ENCODE data around the gene RICTOR. TPM values are rescaled to one million over a fixed set of nuclear protein-coding genes. Genes with fewer than 3 reads are reported as not detected.
"Not testable (repeated sequence)": the region's sequence is repeated elsewhere in the genome, so short reads cannot be mapped to it uniquely, and the experiment has no call there.

RICTOR gene
- polyA plus RNA-seq, 5 donors: 17.3 to 37.5 (median 33.9) TPM

DNA sequence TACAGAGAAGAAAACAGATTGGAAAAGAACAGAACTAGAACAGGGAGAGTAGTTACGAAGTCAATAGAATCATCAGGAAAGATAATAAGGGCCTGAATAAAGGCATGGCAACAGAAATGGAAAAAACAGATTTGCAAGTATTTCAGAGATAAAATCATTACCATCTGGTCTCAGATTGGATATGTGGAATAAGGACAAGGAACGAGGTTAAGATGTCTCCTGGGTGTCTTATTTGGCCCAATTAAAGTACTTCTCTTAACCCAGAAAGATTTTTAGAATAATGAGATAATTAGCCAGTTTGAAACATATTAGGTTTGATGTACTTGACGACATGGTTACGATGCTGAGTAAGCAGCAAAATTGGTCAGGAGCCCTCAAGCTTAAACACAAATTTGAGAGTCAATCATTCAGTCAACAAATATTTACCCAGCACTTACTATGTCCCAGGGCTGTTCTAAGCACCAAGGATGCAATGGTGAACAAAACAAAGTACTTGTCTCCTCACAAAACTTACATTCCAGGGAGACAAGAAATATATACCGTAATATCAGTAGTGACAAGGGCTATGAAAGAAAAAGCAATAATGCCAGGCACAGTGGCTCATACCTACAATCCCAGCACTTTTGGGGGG lies 18.3 kb downstream of the RICTOR start:
- DNase-seq: no peak

GRCh38 chr5:39055027-39055767 lies 19.0 kb downstream of the RICTOR start:
- DNase-seq: no peak

DNA sequence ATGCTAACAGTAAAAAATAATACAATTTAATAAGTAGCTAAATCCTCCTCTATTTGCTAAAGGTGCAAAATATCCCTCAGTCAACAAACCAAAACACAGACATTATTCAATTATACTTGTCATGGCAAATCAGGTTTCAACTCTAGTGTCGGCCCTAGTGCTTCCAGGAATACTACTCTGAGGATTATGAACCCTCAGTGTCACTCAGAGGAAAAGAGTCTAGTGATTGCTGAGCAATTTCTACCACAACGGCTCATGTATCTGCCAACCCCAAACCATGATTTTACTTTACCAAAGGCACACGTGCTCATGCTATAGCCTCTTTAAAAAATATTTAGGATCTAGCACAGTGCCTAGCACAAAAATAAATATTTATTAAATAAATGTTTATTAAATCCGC lies 21.0 kb downstream of the RICTOR start:
- no peak for DNase-seq

- DNase-seq: no peak
Measured at GRCh38 chr5:39052141-39052540, 22.1 kb downstream of the RICTOR start.

- DNase-seq: no peak
Measured at GRCh38 chr5:39049315-39049714, 24.9 kb downstream of the RICTOR start.

- no peak for DNase-seq
Measured at GRCh38 chr5:39040875-39041274, 33.3 kb downstream of the RICTOR start.

- not testable (repeated sequence) for DNase-seq
Measured at GRCh38 chr5:39034493-39034892, 39.7 kb downstream of the RICTOR start.

DNA sequence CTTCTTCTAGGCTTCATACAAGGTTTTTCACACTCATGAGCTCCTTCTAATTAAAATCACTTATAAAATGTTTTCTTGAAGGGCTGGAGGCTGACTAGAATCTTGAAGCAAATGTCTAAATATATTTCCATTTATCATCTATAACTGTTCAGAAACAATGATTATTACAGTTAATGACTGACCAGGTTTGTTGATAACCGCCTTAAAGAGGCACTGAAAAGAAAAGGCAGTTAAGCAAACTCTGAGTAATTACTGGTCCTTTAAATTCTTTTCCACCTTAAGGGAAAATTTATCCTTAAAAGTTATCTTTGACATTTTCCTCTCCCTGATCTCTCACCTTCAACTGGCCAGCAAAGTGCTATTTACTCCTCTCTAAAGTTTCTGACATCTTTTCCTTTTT lies 43.2 kb downstream of the RICTOR start:
- no peak for DNase-seq

- DNase-seq: no peak
Measured at GRCh38 chr5:39025456-39025855, 48.7 kb downstream of the RICTOR start.

GRCh38 chr5:39024884-39025283 lies 49.3 kb downstream of the RICTOR start:
- no peak for DNase-seq

DNA sequence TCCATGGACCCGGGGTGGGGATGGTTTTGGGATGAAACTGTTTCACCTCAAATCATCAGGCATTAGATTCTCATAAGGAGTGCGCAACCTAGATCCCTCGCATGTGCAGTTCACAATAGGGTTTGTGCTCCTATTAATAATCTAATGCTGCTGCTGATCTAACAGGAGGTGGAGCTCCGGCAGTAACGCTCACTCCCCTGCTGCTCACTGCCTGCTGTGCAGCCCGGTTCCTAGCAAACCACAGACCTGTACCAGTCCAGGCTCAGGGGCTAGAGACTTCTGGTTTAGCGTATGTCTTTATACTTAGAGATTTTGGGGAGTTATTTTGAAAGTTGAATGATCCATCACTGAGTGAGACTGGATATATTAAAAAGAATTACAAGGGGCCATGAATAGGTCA lies 50.2 kb downstream of the RICTOR start:
- DNase-seq: no peak

GRCh38 chr5:39023121-39023520 lies 51.1 kb downstream of the RICTOR start:
- no peak for DNase-seq

GRCh38 chr5:39022151-39022550 lies 52.0 kb downstream of the RICTOR start:
- no peak for DNase-seq

DNA sequence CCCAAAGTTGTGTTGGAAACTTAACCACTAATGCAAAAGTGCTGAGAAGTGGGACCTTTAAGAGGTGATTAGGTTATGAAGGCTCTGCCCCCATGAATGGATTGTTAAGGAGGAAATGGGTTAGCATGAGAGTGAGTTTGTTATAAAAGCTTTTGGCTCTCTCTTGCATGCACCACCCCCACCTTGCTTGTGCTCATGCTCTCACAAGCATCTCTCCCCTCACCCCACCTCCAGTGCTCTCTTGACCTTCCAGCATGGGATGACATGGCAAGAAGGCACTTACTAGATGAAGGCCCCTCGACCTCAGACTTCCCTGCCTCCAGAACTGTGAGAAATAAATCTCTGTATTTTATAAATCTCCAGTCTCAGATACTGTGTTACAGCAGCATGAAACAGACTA lies 52.8 kb downstream of the RICTOR start:
- DNase-seq: no peak

DNA sequence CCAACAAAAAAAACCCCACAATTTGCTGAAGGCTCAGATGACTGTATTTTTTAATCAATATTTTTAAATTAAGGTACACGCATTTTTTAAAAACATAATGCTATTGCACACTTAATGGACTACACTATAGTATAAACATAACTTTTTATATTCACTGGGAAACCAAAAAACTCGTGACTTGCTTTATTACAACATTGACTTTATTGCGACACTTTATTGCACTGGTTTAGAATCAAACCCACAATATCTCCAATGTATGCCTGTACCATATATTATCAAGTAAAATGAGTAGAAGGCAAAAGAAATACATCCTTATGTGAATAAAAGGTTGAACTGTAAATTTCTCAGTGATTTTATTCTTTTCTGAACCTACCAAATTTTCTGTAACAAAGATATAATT lies 53.7 kb downstream of the RICTOR start:
- no peak for DNase-seq

GRCh38 chr5:39019254-39019653 lies 54.9 kb downstream of the RICTOR start:
- no peak for DNase-seq

DNA sequence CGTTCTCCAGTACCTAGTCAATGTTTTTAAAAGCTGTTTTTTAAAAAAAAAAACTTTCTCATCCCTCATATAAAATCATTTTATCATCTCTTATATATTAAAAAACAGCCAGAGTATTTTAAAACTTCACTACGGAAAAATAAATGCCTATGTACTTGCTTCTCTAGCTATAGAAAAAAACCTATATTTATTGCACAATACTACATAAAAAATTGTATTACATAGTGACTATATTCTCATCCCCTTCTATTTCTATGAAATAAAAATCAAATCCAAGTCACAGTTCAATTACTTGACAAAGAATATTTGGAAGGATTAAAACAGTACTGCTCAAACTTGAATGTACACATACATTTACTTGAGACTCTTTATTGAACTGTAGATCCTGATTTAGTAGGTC lies 56.7 kb downstream of the RICTOR start:
- no peak for DNase-seq

DNA sequence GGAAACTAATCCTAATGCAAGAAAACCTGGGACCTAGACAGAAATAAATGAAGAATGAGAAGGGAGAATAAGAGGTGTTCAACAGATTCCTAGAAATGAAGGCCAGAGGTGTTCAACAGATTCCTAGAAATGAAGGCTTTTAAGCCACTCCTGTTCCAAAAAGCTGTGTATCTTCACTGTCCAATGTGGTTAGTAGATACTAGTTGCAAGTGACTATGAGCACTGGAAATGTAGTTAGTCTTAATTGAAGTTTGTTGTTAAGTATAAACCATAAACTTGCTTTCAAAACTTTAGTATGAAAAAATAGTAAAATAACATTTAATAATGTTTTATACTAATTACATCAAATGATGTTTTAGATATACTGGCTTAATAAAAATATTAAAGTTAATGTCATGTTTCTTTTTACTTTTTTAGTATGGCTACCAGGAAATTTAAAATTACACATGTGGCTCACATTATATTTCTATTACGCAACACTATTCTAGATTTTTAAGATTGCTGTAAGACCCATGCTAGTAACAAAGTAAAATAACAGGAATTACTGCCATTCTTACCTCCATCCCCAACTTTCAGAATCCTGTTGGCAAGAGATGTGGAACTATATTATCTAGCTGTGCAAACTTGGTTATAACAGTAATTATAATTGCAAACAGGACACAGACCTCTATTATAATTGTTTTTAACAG lies 57.5 kb downstream of the RICTOR start:
- no peak for DNase-seq

GRCh38 chr5:39015743-39016586 lies 58.2 kb downstream of the RICTOR start:
- peak in 1 of 2 donors; percentile 12 for DNase-seq

- no peak for DNase-seq
Measured at GRCh38 chr5:39014561-39014960, 59.6 kb downstream of the RICTOR start.

DNA sequence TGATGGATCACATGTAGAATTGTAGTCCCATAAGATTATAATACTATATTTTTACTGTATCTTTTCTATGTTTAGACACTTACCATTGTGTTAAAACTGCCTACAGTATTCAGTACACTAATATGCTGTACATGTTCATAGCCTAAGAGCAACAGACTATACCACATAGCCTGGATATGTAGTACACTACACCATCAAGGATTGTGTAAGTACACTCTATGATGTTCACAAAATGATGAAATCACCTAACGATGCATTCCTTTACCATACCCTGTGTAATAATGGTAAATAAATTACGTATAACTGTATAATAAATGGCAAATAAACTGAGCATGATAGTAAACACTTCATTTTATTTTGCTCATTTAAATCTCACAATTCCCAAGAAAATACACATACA lies 60.3 kb downstream of the RICTOR start:
- DNase-seq: no peak

DNA sequence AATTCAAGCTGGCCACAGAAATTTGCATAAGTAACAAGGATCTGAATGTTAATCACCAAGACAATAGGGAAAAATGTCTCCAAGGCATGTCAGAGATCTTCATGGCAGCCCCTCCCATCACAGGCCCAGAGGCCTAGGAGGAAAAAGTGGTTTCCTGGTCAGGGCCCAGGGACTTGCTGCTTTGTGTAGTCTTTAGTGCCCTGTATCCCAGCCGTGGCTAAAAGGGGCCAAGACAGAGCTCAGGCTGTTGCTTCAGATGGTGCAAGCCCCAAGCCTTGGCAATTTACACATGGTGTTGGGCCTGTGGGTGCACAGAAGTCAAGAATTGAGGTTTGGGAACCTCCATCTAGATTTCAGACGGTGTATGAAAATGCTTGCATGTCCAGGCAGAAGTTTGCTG lies 63.2 kb downstream of the RICTOR start:
- not testable (repeated sequence) for DNase-seq
